GM18526 (cell line): ENCODE results near the gene TAS1R2.

Experiments
- POLR2A ChIP-seq: IDR thresholded peaks from 3 replicates; pipeline ENCODE4 v1.6.1; 2011; ENCODE audit not compliant: insufficient read length; ENCODE audit errors: extremely low read depth

TAS1R2 gene

DNA sequence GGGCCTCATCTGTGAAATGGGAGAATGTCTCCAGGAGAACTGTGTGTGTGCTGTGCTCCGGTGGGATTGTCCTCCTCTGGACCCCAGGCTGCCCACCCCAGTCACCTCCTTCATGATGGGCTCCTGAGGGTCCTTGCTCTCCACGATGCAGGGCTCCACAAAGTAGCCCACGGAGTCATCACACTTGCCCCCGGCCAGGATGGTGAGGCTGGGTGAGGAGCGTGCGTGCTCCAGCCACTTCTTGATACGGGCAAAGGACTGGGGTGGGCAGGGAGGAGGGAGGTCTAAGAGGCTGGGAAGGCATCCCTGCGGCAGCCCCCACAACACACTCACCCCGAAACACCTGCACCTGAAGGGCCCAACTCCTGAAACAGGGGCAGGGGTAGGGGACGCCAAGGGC lies 16.8 kb upstream of the TAS1R2 start:
- no peak for TF ChIP-seq POLR2A

DNA sequence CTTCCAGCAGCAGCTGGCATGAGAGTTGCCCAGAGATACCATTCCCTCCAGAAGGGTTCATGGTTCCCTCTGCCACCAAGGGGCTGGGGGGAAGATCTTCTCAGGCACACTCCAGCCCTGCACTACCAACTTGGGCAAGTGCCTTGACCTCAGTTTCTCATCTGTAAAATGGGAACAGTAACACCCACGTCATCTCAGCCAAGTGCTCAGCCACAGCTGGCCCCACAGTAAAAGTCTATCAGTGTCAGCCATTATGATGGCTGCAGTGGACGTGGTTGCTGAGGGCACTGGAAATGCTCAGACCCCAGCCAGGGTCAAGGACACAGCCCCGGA lies 16.3 kb upstream of the TAS1R2 start:
- TF ChIP-seq POLR2A: no peak

DNA sequence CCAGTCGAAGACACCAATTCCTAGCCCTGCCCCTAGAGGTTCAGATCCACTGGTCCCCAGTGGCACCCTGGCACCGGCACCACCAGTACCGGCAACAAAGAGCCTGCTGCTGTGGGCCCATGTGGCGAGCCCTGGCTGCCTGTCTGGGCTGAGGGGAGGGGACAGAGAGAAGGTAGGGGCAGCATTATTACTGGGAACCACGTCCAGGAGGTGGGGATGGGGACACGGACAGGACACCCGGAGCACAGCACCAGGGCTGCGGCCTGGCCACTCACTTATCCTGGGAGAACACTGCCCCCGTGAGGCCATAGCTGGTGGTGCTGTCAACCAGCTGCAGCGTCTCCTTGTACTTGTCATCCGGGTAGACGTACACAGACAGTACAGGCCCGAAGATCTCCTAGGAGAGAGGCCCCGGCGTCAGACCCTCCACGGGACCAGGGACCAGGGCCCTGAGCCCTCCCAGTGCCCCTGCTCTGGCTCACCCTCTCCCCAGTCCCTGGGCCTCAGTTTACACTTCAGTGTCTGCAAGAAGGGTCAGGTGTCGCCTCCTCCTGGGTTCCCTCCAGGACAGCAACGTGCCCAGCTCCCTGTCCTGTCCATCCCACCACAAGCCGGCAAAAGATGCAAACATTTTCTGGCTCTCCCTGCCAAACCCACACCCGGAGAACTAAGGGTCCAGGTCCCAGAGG lies 15.8 kb upstream of the TAS1R2 start:
- TF ChIP-seq POLR2A: no peak

DNA sequence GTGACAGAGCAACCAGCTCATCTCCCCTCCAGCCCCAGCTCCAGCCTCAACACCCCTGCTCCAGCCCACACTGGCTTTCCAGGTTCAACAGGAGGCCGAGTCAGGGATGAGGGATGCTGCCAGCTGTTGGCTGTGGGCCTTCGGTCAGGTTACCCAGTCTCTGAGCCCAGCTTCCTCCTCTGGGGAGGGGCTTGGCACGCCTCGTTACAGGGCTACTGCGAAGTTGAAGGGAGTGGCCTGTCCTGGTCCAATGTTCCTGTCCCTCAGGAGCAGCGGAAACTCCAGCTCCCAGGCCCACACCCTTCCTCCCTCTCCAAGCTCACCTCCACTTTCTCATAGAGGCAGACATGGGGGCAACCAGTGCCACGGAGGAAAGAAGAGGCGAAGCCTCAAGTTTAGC lies 15.1 kb upstream of the TAS1R2 start:
- no peak for TF ChIP-seq POLR2A

DNA sequence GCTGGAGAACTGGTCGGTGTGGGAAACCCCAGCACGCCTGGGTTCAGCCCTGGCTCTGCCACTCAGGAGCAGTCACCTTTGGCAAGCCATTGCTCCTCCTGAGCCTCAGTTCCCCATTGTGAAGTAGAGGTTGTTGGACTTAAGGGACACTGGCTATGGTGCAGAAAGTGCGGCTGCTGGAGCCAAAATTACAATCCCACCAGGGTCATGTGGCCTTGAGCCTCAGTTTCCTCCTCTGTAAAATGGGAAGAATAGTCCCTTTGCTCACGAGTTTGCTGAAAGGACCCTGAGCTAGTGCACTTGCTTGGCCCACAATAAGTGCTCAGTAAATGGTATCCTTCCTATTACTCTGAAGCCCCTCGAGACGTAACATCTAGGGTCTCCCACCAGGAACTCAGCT lies 14.6 kb upstream of the TAS1R2 start:
- TF ChIP-seq POLR2A: no peak

DNA sequence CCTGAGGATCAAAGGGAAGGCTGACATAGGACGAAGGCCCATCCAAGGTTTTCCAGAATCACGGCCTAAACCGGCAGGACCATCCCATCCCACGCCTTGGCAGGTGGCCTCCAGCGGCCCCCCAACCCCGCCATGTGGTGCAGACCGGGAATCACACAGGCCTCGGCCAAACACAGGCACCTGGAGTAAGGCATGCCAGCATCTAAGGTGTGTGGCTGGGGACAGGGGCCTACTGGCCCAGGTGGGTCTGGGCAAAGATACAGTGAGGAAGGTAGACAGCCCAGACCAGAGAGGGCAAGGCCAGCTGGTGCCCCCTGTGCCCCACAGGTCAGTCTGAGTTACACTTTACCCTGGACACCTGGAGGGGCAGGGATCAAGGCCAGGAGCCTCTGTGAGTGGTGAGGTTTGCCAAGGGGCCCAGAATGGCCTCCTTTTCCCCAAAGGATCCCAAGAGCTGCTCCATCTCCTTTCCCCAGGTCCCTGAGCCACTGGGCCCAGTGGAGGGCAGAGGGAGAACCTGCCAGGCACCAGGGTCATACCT lies 12.7 kb upstream of the TAS1R2 start:
- TF ChIP-seq POLR2A: no peak

DNA sequence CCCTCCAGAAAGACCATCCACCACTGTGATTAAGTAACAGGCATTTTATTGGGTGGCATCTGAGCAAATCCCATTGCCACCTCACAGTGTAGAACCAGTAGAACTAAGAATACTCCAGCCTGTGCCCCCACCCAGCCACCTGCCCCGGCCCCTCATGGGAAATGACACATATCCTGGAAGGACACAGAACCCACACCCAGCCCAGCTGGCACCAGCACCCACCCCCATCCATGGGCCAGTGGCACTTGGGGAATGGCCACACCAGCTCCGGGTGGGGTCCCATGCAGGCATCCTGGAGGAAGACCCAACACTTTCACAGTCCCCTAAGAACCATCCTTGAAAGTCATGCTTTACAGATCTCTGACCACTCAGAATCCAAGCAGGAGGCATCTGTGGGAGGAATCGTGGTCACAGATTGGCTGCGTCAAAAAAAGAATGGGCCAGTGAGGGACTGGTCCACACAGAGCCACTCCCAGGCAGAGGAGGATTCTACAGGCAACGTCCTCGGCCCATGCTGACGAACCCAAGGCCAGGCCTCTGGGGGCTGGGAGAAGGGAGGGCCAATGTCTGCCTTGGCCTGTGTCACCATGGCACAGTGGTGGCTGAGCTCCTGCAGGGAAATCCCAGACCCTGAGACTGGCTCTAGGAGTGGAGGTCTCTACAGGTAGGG lies 12.1 kb upstream of the TAS1R2 start:
- no peak for TF ChIP-seq POLR2A

DNA sequence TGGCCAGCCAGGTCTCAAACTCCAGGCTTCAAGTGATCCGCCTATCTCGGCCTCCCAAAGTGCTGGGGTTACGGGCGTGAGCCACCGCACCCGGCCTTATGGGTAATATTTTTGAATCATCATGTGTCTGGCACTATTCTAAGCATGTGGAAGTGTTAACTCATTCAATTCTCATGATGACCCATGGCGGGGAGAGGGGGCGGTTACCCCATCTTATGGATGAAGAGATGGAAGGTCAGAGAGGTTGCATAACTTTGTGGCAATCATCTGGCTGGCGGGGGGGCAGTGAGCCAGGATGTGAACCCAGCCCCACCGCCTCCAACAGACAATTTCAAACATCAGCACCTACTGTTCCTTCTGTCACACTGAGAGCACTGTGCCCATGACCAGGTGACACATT lies 11.5 kb upstream of the TAS1R2 start:
- TF ChIP-seq POLR2A: no peak

DNA sequence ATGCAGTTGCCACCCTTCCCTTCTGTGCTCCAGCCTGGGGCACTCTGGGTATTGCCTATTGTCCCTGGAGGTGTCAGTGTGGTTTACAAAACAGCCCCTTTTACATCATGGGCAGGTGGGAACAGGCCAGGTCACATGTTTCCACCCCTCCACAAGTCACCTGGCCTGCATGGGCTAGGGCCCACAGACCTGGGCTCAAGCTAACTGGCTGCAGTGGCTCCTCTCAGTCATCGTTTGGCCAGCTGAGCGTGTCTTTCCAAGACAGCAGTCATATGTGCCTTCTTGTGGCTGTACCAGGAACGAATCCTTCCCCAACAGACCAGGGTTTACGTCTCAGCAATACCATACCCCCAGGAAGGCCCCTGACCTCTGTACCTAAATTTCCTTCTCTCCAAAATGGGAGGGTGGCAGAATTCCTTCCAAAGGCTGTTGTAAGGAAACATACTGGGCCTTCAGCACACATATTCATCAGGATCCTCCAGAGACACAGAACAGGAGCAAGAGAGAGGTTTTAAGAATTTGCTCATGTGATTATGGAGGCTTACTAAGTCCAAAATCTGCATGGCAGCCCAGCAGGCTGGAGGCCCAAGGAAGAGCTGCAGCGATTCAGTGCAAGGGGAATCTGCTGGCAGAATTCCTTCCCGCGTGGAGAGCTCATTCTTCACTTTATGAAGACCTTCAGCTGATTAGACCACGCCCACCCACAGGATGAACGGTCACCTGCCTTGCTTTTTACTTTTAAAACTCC lies 10.6 kb upstream of the TAS1R2 start:
- TF ChIP-seq POLR2A: no peak

DNA sequence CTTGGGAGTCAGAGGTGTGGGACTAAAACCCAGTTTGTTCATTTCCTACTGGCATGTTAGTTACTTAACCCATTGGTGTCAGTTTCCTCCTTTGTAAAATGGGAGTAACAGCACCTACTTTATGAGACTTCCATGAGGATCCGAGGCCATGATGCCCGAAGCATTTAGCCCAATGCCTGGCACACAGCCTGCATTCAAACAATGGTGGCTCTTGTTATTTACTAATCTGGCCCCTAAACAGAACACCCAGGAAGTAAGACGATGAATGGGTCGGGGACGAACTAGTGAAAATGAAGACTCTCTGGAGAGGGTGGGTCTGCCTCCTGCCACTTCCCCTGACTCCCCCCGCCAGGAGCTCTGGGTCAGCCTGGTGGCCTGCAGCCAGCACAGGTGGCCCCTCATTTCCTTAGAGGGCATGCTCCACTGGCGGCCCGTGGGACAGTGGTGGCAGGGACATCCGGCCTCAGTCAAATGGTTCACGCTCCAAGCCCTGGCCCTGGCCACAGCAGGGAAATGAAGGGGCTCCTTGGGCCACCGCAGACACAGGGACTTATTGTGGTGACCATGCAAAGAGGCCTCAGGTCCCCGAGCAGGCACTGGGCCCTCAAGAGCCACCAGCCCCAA lies 9.5 kb upstream of the TAS1R2 start:
- TF ChIP-seq POLR2A: no peak

DNA sequence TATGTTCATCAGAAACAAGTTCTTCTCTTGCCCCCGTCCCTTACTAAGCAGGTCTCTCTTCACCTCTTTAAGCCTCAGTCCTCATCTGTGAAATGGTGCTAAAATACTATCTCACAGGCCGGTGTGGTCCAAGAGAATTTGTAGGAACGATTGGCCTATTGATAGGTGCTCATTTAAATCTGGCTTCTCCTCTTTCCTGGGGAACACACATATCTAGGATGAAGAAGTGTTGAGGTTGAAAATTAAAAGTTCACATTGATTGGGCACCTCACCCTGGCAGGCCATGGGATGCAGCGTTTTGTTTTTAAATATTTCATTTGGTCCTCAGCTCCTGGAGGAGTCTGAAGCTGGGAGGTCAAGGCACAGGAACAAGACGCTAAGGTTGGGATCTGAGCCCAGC lies 8.9 kb upstream of the TAS1R2 start:
- TF ChIP-seq POLR2A: no peak

DNA sequence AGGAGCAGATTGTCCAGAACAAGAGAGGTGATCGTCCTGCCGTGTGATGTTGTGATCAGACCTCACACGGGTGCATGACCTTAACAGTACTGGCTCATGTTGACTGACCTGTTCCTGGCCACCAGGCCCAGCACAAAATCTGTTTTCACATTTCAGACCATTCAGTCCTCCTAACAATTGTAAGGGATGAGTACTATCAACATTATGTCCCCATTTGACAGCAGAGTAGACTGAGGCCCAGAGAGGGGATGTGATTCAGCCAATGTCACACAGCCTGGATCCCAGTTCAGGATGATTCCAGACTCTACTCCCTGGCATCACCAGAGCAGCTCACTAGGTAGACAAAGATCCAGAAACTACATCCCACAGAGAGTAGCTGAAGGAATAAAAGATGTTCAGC lies 7.4 kb upstream of the TAS1R2 start:
- TF ChIP-seq POLR2A: no peak

DNA sequence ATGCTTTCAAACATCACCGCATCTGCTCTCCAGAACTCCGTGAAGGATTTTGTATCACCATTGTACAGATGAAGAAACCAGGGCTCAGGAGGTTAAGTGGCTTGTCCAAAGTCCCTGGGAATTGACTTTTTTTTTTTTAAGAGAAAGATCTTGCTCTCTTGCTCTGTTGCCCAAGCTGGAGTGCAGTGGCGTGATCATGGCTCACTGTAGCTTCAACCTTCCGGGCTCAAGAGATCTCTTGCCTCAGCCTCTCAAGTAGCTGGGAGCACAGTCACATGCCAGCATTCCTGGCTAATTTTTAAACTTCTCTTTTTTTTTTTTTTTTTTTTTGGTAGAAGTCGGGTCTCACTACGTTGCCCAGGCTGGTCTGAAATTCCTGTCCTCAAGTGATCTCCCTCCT lies 6.9 kb upstream of the TAS1R2 start:
- no peak for TF ChIP-seq POLR2A

DNA sequence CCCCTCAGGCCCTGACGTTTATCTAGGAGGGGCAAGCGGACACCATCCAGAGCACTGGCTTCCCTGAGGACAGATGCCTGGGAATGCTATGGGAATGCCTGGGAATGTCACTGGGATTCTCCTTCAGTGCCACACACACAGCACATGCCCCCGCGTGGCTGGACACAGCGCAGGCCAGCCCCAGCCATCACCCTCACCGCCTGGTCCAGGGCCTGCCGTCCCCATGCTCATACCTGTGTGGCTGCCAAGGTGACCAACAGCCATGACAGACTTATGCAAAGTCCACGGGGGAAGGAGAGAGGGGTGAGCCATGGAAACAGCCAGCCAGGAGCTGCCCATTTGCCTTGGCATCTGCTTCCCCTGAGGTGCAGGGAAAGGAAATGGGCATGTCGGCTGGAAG lies 5.7 kb upstream of the TAS1R2 start:
- TF ChIP-seq POLR2A: no peak

DNA sequence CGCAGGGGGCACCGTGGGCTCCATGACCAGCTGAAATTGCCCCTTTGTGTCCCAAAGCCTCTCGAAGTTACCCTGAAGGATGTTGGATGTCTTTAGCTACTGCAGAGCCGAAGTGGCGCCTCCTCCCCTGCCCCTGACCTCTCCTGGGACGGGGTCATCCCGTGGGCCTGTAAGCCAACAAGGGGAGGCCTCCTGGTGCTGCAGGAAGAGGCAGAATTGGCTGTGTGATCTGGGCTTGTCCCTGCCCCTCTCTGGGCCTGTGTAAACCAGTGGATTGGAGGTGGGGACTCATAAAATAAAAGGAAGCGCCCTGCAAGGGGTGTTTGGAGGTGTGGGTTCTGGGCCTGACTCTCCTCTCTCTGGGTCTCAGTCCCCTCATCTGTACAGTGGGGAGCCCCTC lies 2.1 kb upstream of the TAS1R2 start:
- TF ChIP-seq POLR2A: no peak

DNA sequence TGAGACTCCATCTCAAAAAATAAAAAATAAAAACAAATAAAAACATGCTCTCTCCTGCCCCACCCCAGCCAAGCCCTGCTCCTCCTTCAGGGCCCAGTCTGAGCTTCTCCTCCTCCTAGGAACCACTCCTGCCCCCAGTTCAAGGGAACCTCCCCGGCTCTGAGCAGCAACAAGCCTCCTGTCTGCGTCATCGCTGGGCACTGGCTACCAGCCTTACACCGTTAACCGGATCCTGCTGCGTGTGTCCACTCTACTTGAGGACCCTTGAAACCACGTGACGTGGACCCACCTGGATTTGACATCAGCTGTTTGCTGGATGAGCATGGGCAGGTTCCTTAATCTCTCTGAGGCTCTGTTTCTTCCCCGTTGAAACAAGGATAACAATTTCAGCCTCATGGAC lies 1.6 kb upstream of the TAS1R2 start:
- TF ChIP-seq POLR2A: no peak

DNA sequence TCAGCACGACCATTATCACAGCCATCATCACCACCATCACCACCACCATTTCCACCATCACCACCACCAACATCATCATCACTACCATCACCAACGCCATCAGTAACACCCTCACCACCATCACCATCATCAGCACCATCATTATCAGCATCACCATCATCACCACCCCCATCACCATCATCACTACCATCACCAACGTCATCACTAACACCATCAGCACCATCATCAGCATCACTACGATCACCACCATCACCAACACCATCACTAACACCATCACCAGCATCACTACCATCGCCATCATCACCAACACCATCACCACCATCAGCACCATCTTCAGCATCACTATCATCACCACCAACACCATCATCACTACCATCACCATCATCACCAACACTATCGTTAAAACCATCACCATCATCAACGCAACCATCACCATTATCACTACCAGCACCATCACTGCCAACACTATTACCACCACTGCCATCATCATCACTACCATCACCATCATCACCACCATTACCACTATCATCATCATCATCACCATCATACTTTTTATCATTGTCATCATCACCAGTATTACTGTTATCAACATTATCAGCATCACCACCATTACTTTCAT lies 1.3 kb downstream of the TAS1R2 start:
- no peak for TF ChIP-seq POLR2A
